CD4-positive, alpha-beta T cell treated with Interleukin-21 for 1 hour (primary cell): ENCODE data around the gene HSPA4L.

Source experiments
- DNase-seq: peaks from one replicate; pipeline ENCODE4 v3.0.0-alpha.2; 2020

Gene HSPA4L

GRCh38 chr4:127782275-127783025 lies at the start of gene HSPA4L:
TSS of gene HSPA4L (plus strand) at chr4:127782322. CDS start at chr4:127782551, 229 bp downstream.
- peak; percentile 43 for DNase-seq

GRCh38 chr4:127732623-127733328 lies 49.3 kb upstream of the HSPA4L start:
- peak; percentile 3 for DNase-seq

- no peak for DNase-seq
These were observed 47.1 kb upstream of the HSPA4L start for GRCh38 chr4:127734976-127735375.

GRCh38 chr4:127737295-127737694 lies 44.8 kb upstream of the HSPA4L start:
- DNase-seq: no peak

GRCh38 chr4:127741247-127741646 lies 40.9 kb upstream of the HSPA4L start:
- DNase-seq: no peak

GRCh38 chr4:127747883-127748282 lies 34.2 kb upstream of the HSPA4L start:
- no peak for DNase-seq

- DNase-seq: no peak
These were observed 33.2 kb upstream of the HSPA4L start for GRCh38 chr4:127748957-127749356.

GRCh38 chr4:127756906-127757305 lies 25.2 kb upstream of the HSPA4L start:
- no peak for DNase-seq

- no peak for DNase-seq
These were observed 22.8 kb upstream of the HSPA4L start for GRCh38 chr4:127759228-127759820.

GRCh38 chr4:127759893-127760292 lies 22.2 kb upstream of the HSPA4L start:
- no peak for DNase-seq

GRCh38 chr4:127771535-127772275 lies 10.4 kb upstream of the HSPA4L start:
- no peak for DNase-seq

- no peak for DNase-seq
These were observed 9.1 kb upstream of the HSPA4L start for GRCh38 chr4:127772769-127773671.

- DNase-seq: no peak
These were observed 6.3 kb upstream of the HSPA4L start for GRCh38 chr4:127775843-127776242.

- DNase-seq: no peak
These were observed 5.5 kb upstream of the HSPA4L start for GRCh38 chr4:127776620-127777019.

GRCh38 chr4:127777487-127777886 lies 4.6 kb upstream of the HSPA4L start:
- no peak for DNase-seq

GRCh38 chr4:127778102-127778501 lies 4.0 kb upstream of the HSPA4L start:
- DNase-seq: no peak

- no peak for DNase-seq
These were observed 1.5 kb upstream of the HSPA4L start for GRCh38 chr4:127780598-127780997.

- DNase-seq: no peak
These were observed 660 bp upstream of the HSPA4L start for GRCh38 chr4:127781300-127782024.

- no peak for DNase-seq
These were observed 172 bp upstream of the HSPA4L start for GRCh38 chr4:127782025-127782274.

- no peak for DNase-seq
These were observed 1.1 kb downstream of the HSPA4L start for GRCh38 chr4:127783026-127783769.
